ENCODE results near the gene BDH1.

DNA sequence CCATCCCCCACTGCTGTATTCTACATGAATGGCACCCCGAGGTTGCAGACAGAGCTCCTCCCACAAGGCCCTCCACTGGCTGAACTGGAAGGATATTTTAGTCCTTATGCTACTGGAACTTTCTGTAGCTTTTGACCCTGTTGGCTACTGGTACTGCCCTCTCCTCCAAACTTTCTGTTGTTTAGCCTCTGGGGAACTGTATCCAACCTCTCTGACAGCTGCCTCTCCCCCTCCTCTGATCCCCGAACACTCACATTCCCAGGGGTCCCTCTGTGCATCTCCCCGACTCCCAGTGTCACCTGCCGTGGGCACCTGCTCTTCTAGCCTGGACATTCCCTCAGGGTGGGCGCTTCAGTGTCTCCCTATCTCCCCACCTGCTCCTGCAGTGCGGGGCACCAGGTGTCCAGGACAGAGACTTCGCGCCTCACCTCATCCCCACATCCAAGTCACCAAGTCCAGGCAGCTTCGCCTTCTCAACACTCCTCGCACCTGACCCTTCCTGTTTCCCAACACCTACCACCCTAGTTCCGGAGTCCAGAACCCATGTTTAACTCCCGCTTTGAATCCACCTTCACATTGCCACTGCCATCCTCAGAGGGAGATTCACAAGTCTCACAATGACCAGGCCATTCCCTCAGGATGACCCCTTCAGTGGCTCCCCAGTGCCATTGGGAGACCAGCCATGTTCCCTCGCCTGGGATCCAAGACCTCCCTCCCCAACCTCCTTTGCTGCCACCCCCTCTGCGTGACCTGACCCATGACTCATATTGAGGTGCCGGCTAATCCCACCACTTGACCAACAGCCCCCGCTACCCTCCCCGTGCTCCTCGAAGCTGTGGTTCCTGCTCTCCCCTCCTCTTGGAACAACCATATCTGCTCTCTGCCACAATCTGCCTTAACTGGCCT is 34.2 kb downstream of the BDH1 start:
- TF ChIP-seq, protein P1, sequence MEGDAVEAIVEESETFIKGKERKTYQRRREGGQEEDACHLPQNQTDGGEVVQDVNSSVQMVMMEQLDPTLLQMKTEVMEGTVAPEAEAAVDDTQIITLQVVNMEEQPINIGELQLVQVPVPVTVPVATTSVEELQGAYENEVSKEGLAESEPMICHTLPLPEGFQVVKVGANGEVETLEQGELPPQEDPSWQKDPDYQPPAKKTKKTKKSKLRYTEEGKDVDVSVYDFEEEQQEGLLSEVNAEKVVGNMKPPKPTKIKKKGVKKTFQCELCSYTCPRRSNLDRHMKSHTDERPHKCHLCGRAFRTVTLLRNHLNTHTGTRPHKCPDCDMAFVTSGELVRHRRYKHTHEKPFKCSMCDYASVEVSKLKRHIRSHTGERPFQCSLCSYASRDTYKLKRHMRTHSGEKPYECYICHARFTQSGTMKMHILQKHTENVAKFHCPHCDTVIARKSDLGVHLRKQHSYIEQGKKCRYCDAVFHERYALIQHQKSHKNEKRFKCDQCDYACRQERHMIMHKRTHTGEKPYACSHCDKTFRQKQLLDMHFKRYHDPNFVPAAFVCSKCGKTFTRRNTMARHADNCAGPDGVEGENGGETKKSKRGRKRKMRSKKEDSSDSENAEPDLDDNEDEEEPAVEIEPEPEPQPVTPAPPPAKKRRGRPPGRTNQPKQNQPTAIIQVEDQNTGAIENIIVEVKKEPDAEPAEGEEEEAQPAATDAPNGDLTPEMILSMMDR (IDR thresholded peaks at IDR 0.05) = no peak
- TF ChIP-seq POLR2A (IDR thresholded peaks at IDR 0.05) (no peak), EP300 (IDR thresholded peaks at IDR 0.05; ENCODE audit: low read depth) (no peak), POLR2AphosphoS5 (IDR thresholded peaks at IDR 0.05) (no peak)
